A673 (cell line): ENCODE measurements around the gene OR2K2.

Experiments
- CTCF ChIP-seq: fragments of 300-800, 200-600 bp; sonication (generic); conservative IDR thresholded peaks from 2 replicates; pipeline ENCODE4 v1.5.1; 2017; ENCODE audit warnings: low read depth, mild to moderate bottlenecking, antibody characterized with exemption, low read length, moderate library complexity, mixed read lengths
- EZH2 ChIP-seq: fragments of 200-600 bp; sonication (generic); IDR thresholded peaks from 2 replicates; pipeline ENCODE4 v1.6.1; 2017; ENCODE audit warnings: borderline replicate concordance, low read depth, mild to moderate bottlenecking, mixed read lengths, antibody characterized with exemption, low read length; ENCODE audit not compliant: poor library complexity, severe bottlenecking

GRCh38 chr9:111360881-111361280 lies 30.9 kb upstream of the OR2K2 start:
- 0 out of 2 replicates have a peak, but pooled peaks have one; percentile 9 for TF ChIP-seq CTCF
- no peak for TF ChIP-seq EZH2
